ENCODE results near the gene GATA5. TPM values are rescaled to one million over a fixed set of nuclear protein-coding genes. Genes with fewer than 3 reads are reported as not detected.

GATA5 gene
- total RNA-seq, 1 donor from 2014 or later = not detected

DNA sequence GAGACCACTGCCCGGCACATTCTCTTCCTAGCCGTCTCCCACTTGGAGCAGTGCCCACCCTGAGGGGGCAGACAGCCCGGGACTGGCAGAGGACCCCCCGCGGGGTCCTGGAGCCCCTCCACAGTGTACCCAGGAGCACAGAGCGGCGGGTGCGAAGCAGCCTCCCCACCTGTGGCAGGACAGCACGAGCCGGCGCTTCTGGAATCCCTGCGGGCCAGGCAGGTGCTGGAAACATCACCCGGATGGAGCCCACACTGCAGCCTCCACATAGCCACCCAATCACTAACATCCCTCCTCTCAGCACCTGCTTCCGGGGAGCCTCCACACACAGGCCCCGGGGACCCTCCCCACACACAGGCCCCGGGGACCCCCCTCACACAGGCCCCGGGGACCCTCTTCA, 18.7 kb downstream of the GATA5 start:
- no peak for DNase-seq (ENCODE audit: low read depth in 2 of 2)

DNA sequence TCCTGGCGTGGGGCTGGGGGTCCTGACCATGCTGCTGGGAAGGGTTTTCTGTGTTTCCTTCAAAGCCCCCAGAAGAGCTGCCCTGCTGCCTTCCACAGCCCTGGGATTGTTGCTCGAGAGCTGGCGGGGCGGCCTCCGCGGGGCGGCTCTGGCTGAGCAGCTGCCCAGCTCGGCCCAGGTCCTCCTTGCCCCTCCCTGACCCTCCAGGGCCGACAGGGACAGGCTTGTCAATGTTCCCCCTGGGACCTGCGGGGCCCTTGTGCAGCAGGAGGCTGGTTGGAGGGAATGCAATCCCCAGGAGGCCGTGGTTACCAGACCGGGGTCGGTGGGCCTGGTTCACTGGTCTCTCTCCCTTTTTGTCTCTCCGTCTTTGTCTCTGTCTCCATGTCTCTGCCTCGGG, 19.9 kb downstream of the GATA5 start:
- DNase-seq (ENCODE audit: low read depth in 2 of 2) = no peak

DNA sequence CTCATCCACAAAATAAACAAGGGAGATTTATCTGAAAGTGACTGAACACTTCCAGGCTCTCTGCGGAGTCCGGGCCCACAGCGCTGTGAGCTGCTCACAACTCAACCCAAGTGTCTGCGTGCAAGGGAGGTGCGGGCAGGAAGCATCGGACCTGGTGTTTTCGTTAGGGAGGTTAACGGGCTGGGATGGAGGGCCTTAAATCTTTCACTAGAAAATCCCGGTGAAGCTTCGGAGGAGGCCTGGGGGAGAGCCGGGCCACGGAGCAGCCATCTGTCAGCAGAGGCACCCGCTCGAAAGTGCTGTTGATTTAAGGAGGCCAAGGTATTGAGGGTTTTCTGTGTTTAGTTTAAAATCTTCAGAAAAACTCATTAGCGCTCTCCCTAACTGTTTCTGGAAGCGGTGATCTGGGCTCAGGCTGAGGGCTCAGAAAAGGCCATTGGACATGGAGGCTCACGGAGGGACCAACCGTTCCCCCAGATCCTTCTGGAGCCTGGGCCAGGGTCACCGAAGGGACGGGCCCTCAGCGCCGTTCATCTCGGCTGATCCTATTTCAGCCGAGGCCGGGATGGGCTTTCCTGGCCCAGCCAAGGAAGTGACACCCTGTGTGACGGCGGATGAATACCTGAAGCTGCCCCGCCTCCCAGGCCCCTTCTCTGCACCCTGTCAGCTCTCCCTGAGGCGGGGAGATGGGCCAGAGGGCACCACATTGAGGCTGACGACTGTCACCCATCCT, 20.7 kb downstream of the GATA5 start:
- DNase-seq (ENCODE audit: low read depth in 2 of 2) = no peak

DNA sequence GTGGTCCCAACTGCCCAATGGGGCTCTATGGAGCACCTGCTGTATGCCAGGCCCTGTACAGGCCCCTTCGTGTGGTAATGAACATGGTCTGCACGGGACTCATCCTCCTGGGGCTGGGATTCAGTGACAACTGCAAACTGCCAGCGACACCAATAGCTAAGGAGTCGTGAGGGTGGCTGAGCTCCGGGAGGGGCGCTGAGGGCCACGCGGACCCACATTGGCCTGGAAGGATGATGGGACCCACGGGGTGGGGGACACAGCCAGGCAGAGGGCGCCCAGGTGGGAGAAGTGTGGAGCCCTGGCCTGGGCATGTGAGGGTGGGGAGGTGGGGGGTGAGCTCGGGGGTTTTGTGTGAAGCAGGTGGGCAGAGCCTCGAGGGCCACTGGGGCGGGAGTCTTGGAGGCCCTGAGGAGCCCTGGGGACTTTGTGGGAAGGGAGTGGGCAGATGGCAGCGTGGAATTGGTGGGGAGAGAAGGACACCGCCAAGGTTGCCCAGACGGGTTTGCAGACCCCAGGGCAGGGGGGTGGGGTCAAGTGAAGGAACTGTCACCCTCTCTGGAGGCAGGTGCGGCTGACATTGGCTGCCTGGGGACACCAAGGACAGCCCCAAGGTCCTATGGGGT, 22.5 kb downstream of the GATA5 start:
- no peak for DNase-seq (ENCODE audit: low read depth in 2 of 2)

DNA sequence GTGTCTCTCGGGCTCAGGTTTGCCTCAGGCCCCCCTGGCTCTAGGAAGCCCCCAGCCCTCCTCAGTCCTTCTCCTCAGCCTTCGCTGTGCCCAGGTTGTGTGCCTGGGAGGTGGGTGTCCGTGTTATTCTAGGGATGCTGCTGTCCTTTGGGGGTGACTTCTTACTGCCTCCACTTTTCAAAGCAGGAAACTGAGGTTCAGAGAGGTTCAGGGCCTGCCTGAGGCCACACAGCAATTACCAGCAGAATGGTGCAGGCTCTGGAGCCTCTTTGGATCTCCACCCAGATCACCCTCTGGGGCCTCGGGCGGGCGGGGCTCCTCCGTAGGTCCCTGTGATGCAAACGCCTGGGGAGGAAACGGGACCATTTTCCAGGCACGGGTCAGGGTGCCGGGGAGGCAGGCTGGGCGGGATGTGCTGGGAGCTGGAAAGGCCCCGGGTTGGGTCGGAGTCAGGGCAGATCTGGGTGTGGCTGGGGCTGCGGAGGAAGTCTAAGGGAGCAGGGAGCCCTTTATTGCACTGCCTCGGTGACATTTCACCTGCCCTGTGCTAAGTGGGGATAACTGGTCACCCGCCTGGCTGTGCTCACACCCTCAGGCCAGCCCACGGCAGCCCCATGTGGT, 23.2 kb downstream of the GATA5 start:
- no peak for DNase-seq (ENCODE audit: low read depth in 2 of 2)

DNA sequence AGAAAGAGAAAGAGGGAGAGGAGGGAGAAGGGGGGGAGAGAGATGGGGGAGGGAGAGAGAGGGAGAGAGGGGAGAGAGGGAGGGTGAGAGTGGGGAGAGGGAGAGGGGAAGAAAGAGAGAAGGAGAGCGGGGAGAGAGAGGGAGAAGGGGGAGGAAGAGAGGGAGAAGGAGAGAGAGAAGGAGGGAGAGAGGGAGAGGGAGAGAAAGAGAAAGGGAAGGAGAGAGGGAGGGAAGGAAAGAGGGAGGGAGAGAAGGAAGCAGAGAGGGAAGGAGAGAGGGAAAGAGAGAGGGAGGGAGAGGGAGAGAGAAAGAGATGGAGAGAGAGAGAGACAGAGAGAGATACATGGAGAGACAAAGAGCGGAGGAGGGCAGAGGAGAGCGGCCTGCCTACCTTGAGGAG, 23.8 kb downstream of the GATA5 start:
- no peak for DNase-seq (ENCODE audit: low read depth in 2 of 2)

DNA sequence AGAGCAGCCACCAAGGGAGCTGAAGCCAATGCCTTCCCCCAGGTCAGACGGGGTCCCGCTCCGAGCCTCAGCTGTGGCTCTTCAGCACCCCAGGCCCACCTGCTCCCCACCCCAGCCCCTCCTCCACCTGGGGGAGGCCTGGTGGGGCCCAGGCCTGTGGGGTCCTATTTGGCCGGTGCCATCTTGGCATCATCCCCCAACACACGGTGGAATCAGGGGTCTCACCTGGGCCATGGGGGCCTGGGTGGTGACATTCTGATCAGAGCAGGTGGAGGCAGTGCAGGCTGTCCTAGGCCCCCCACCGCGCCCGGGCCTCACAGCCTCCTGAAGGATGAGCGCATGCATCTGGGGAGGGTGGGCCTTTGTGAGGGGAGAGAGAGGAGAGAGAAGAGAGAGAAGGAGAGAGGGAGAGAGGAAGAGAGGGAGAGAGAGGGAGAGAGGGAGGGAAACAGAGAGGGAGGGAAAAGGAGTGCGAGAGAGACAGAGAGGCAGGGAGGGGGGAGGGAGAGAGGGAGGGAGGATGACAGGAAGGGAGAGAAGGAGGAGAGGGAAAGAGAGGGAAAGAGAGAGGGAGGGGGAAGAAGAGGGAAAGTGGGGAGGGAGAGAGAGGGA, 24.5 kb downstream of the GATA5 start:
- no peak for DNase-seq (ENCODE audit: low read depth in 2 of 2)

DNA sequence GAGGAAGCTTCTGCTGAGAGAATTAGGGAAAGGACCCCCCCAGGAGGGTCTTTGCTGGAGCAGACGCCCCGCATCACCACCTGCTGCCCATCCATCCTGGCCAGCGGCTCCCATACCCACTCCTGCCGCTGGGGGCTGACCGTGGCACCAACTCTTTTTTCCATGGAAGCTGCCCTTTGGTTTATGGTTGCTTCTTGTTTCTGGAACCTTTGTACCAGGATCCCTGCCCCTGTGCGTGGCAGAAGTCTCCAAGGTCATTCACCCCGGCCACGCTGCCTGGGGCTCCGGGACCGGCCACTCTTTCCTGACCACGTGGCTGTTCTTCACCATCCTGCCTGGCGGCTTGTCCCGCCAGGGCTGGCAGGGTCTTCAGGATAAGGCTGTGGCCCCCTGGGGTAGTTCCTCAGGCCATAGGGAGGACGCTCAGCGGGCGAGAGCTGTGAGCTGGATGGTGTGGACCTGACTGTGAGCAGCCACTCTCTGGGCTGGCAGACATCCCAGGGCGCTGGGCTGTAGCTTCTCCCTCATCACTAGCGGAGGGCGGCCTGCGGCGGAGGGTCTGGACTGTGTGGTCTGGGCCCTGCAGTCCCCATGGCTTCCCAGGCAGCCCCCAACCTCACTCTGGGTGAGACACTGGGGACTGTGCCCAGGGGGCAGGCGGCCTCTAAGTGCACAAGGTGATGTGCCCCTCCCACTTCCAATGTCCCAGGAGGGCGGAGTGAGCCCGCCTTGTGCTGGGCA, 25.7 kb downstream of the GATA5 start:
- no peak for DNase-seq (ENCODE audit: low read depth in 2 of 2)

DNA sequence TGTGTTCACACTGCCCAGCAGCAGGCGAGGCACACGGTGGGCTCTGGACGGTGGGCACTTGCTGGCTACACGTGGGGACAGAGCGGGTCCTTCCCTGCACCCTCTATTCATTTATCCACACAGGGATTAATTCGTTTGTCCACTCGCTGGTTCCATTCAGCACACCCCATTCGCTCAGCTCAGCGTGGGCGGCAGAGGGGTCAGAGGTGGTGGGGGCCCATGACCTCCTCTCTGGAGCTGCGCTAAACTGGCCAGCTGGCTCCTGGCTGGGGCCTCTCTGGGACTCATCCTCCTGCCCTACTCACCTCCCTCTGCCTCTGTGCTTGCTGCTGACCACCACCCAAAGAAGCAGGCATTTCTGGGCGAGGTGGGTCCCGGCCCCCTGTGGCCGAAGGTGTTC, 27.0 kb downstream of the GATA5 start:
- no peak for DNase-seq (ENCODE audit: low read depth in 2 of 2)

DNA sequence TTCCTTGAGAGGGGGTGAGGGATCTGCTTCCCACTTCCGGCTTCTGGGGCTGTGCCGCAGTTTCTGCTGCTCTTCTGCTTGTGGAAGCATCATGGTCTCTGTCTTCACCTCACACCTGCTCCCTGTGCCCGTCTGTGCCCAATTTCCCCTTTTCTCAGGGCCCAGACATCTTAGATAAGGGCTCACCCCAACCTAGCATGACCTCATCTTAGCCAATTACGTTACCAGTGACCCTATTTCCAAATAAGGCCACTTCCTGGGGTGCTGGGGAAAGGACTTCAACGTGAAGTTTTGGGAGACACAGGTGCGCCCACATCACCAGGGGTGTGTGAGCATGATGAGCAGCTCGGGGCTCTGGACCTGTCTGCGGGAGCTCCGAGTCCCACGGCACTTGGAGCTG, 27.8 kb downstream of the GATA5 start:
- DNase-seq (ENCODE audit: low read depth in 2 of 2) = no peak

DNA sequence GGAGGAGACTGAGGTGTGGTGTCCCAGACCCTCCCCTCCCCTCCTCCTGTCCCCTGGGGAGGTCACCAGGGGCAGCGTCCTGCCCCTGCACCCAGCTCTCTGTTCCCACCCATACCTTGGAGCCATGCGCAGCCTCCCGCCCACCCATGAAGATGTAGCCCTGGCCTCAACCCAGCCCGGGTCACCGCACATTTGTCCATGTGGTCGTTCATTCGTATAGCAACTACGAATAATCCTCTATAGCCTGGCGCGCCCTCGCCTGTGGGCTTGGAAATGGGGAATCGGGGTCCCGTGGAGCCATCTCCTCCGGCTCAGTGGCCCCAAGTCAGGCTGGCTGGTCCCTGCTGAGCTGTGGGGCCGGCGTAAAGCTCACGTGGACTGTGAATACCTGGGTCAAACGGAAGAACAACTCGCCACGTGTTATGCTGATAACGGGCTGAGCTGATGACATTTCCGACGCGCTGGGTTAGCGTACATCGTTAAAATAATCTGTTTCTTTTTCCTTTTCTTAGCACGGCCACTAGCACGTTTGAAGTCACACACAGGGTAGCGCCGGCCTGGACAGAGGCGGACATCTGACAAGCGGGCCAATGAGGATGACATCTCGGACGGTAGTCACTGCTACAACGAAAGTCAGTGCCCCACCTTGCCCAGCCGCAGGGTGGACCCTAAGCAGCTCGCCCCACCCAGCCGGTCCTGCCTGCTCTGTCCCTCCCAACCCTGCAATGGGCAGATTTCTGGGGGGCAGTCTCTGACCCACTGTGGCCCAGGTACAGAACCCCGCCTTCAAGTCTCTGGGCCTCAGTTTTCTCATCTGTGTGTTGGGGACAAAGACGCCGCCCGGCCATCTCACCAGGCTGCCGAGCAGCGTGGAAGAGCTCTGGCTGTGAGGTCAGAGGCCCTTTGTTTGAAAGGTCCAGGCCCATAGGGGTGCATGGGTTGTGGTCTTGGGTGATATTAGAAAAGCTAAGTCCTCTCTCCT, 28.6 kb downstream of the GATA5 start:
- DNase-seq (ENCODE audit: low read depth in 2 of 2) = no peak

DNA sequence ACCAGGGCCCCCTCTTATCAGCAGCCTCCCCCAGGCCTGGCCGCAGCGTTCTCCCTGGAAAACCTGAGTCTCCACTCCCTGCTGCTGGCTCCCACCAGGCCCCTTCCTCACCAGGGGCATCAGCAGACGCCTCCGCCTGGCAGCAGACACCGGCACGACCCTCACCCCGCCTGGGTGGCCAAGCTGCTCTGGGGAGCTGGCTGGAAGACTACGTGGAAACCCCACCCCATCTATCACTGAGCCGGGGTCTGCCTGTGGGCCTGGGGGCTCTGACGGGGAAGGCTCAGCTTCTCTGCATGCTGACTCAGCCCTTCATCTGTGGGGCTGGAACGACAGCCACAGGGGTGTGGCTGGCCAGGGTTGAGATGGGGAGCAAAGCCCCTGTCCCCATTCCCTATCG, 29.3 kb downstream of the GATA5 start:
- no peak for DNase-seq (ENCODE audit: low read depth in 2 of 2)

DNA sequence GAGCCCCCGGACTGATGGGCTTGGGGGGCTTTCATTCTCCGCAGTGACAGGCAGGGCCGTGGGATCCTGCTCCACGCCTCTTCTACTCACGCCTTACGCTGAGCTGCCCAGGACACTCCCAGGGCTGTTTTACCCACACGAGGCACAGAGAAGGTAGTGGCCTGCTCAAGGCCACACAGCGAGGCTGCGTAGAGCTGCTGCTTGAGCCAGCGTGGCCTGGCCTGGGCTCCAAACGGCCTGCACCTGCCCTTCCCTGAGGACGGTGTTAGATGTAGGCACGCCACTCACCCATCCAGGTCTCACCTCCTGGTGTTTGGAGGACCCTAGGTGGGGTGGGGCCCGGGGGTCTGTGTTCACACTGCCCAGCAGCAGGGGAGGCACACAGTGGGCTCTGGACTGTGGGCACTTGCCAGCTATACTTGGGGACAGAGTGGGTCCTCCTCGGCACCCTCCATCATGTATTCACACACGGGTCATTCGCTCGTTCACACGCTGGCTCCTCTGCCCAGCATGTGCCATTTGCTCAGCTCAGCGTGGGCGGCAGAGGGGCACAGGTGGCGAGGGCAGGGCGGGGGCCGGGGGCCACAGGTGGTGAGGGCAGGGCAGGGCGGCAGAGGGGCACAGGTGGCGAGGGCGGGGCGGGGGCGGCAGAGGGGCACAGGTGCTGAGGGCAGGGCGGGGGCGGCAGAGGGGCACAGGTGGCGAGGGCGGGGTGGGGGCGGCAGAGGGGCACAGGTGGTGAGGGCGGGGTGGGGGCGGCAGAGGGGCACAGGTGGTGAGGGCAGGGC, 30.0 kb downstream of the GATA5 start:
- no peak for DNase-seq (ENCODE audit: low read depth in 2 of 2)

DNA sequence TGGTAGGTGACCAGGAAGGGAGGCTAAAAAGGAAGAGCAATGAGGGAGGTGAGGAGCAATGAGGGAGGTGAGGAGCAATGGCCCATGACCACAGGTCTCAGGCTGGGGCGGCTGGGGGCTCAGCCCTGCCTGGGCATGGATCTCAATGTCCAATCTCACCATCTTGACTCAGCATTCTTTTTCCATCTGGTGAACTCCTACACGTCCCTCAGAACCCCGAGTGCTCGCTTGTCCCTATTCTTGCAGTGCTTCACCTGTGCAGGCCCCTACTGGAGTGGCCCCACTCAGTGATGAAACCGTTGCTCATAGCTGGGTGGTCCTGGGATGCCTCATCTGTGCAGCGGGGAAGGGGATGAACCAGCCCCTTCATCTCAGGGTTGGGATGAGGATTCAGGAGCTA, 31.5 kb downstream of the GATA5 start:
- no peak for DNase-seq (ENCODE audit: low read depth in 2 of 2)

DNA sequence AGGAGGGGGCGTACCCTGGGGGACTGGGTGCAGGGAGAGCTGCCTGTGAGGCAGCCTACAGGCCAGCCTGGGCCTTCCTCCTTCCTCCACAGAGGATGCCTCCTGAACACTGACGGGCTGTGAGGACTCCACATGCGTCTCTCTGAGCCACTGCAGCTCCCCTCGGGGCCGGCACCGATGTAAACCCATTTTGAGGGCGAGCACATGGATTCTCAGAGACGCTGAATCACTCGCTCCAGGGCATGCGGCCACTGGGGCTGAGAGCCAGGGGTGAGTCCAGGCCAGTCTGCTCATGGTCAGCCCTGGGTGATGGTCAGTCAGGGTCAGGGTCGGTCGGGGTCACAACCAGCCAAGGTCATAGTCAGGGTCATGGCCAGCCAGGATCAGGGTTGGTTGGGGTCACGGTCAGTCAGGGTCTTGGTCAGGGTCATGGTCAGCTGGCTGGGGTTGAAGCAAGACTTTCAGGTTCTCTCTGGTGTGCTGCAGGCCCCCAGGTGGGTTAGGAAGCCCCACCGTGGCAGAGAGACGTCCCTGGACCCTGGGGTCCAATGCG, 33.7 kb downstream of the GATA5 start:
- no peak for DNase-seq (ENCODE audit: low read depth in 2 of 2)

DNA sequence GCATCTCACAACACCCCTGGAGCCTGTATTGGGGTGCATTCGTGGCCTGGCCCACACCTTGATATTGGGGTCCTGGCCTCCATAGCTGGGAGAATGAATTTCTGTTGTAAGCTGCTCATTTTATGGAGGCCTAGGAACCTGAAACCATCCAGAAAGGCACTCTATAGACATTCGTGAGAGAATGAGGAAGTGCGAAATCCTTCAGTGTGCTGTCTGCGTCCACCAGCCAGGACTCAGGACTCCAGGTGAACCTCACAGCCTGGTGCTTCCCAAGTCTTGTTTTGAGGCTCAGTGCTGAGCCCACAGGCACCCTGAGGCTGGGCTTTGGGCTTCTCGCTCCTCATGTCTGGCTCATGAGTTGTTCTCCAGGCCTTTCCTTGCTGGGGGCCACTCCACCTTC, 36.6 kb downstream of the GATA5 start:
- no peak for DNase-seq (ENCODE audit: low read depth in 2 of 2)

DNA sequence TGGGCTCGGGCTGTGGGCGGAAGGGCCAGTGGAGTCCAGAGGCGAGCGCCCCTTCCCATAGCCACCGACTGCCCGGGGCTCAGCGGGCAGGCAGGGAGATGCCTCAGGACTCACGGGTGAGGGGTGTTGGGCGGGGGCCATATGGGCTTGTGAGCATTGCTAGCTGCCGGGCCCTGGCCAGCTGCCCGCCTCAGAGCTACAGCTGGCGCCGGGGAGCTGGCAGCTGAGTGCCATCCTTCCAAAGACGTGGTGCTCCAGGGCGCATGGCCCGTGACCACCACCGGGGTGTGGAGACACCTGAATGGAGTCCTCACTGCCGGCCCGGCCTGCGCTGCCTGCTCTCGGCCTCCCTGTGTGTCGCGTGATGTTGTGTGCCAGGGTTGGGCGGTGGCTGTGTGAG, 37.9 kb downstream of the GATA5 start:
- DNase-seq (ENCODE audit: low read depth in 2 of 2) = no peak

DNA sequence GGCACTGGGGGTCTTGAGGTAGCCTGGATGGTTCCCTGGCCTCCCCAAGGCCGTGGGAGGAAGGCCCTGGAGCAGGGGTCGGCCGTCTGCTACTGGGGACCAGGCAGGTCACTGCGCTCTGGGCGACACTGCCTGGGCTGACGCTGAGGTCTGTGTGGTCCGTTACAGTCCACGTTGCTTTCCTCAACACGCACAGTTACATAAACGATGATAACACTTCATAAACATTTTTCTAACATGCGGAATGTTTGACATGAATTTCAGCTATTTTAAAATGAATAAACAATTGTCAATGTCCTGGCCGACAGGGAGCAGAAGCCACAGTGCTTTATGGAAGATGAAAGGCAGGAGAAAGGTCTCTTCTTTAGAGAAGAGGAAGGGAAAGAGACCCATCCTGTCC, 38.3 kb downstream of the GATA5 start:
- no peak for DNase-seq (ENCODE audit: low read depth in 2 of 2)

DNA sequence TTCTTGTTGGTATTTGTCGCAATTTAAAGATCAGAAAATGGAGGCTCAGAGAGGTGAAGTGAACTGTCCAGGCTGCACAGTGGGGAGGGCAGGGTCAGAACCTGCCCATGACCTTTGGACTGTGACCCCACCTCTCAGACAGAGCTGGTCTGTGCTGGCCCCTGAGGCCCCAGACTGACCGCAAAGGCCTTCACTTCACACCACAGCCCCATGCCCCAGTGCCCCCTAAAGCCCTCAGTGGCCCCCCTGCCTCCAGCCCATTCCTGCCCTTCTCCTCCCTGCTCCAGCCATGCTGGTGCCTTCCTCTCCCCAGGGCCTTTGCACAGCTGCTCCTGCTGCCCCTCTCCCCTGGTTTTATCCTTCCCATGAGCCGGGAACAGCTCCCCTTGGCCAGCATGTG, 39.1 kb downstream of the GATA5 start:
- no peak for DNase-seq (ENCODE audit: low read depth in 2 of 2)

Data from dermis microvascular lymphatic vessel endothelial cell (primary cell).